ENCODE results near the gene RBM47.

The RBM47 gene

GRCh38 chr4:40577588-40578253, 51.9 kb downstream of the RBM47 start:
- DNase-seq (ENCODE audit: low read depth in 1 of 2, low spot score in 1 of 2): no peak

DNA sequence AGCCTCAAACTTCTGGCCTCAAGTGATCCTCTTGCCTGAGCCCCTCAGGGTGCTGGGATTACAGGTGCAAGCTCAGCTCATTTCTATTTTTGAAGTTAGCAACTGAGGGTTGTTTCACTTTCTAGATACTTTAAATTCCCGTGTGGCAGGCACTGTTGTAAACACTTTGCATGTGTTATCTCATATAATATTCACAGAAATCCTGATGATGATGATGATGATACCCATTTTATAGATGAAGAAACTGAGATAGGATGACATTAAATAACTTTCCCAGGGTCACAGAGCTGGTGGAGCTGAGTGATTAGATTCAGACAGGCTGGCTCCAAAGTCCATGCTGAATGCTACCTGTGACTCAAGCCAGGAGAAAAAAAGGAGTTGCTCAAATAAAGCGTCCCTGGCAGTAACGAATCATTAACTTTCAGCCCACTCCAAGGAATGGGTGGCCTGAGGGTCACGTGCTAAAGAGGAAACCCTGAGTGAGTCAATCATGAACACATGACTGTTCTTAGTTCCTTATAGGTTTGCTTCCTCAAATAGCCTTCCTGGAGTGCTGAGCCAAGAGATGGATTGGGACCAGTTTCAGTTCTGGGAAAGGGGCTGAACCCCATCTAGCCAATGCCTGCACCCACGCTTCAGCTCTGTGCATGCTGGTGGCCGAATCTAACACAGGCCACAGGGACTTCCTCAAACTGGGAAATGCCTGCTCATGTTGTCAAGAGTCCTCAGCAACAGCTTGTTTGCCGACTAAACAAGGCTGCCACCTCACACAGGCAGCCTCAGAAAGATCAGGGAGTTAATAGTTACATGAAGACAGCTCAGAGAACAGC, 52.8 kb downstream of the RBM47 start:
- H3K4me3 ChIP-seq (replicated peaks; ENCODE audit: insufficient read depth, low read length): no peak overlapping the region
- peak overlapping the region; percentile 82 for H3K27ac ChIP-seq (replicated peaks)

More at GRCh38 chr4:40577588-40578253, 51.9 kb downstream of the RBM47 start:
- Histone ChIP-seq H3K27me3 (ENCODE audit: insufficient read depth, poor library complexity, severe bottlenecking) (no peaks in the 10 kb centered on the region), H3K4me3 (replicated peaks; ENCODE audit: insufficient read depth, low read length) (no peak overlapping the region), H3K27ac (replicated peaks) (peak overlapping the region; percentile 82)
- no peak for TF ChIP-seq POLR2AphosphoS5 (IDR thresholded peaks at IDR 0.05; ENCODE audit: low read depth)
- no peak for TF ChIP-seq CTCF (IDR thresholded peaks at IDR 0.05; ENCODE audit: insufficient read depth, low read length)
- no peak for TF ChIP-seq SPI1 (IDR thresholded peaks at IDR 0.05; ENCODE audit: borderline replicate concordance, low read depth)
- TF ChIP-seq, protein P1, sequence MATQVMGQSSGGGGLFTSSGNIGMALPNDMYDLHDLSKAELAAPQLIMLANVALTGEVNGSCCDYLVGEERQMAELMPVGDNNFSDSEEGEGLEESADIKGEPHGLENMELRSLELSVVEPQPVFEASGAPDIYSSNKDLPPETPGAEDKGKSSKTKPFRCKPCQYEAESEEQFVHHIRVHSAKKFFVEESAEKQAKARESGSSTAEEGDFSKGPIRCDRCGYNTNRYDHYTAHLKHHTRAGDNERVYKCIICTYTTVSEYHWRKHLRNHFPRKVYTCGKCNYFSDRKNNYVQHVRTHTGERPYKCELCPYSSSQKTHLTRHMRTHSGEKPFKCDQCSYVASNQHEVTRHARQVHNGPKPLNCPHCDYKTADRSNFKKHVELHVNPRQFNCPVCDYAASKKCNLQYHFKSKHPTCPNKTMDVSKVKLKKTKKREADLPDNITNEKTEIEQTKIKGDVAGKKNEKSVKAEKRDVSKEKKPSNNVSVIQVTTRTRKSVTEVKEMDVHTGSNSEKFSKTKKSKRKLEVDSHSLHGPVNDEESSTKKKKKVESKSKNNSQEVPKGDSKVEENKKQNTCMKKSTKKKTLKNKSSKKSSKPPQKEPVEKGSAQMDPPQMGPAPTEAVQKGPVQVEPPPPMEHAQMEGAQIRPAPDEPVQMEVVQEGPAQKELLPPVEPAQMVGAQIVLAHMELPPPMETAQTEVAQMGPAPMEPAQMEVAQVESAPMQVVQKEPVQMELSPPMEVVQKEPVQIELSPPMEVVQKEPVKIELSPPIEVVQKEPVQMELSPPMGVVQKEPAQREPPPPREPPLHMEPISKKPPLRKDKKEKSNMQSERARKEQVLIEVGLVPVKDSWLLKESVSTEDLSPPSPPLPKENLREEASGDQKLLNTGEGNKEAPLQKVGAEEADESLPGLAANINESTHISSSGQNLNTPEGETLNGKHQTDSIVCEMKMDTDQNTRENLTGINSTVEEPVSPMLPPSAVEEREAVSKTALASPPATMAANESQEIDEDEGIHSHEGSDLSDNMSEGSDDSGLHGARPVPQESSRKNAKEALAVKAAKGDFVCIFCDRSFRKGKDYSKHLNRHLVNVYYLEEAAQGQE (IDR thresholded peaks at IDR 0.05; ENCODE audit: insufficient replicate concordance, low read depth): no peak
- TF ChIP-seq GABPA (IDR thresholded peaks at IDR 0.05; ENCODE audit: low read depth): no peak

More for the DNA sequence above, 52.8 kb downstream of the RBM47 start:
- TF ChIP-seq CTCF (IDR thresholded peaks at IDR 0.05; ENCODE audit: insufficient read depth, low read length): no peak
- peak; percentile 86 for TF ChIP-seq POLR2AphosphoS5 (IDR thresholded peaks at IDR 0.05; ENCODE audit: low read depth)
- no peak for TF ChIP-seq GABPA (IDR thresholded peaks at IDR 0.05; ENCODE audit: low read depth)
- TF ChIP-seq, protein P1 (IDR thresholded peaks at IDR 0.05; ENCODE audit: insufficient replicate concordance, low read depth): no peak
- peak; percentile 96 for TF ChIP-seq SPI1 (IDR thresholded peaks at IDR 0.05; ENCODE audit: borderline replicate concordance, low read depth)
- peak; percentile 92 to 99 for DNase-seq (ENCODE audit: low read depth in 1 of 2, low spot score in 1 of 2)
- no peaks in the 10 kb centered on the region for H3K27me3 ChIP-seq (ENCODE audit: insufficient read depth, poor library complexity, severe bottlenecking)
